Panc1 (cell line): ENCODE measurements around the gene SERPINE2.

Experiments used
- POLR2AphosphoS5 ChIP-seq: IDR thresholded peaks from 2 replicates; pipeline ENCODE4 v1.6.1; 2012; ENCODE audit warnings: mild to moderate bottlenecking, low read depth, low read length, moderate library complexity
- TF ChIP-seq, protein P1 (sequence below): fragments of 450-650 bp; IDR thresholded peaks from 2 replicates; pipeline ENCODE4 v1.5.1; 2017; ENCODE audit warnings: mild to moderate bottlenecking
- TF ChIP-seq, protein P2 (sequence below), 2 experiments: IDR thresholded peaks; 2 replicates each; pipeline ENCODE4 v1.6.1; 2011 to 2012; ENCODE audit warnings: low read depth in 2 of 2, control low read depth in 1 of 2, low read length in 1 of 2, mild to moderate bottlenecking in 1 of 2, moderate library complexity in 1 of 2; ENCODE audit not compliant: insufficient read depth in 1 of 2

DNA sequence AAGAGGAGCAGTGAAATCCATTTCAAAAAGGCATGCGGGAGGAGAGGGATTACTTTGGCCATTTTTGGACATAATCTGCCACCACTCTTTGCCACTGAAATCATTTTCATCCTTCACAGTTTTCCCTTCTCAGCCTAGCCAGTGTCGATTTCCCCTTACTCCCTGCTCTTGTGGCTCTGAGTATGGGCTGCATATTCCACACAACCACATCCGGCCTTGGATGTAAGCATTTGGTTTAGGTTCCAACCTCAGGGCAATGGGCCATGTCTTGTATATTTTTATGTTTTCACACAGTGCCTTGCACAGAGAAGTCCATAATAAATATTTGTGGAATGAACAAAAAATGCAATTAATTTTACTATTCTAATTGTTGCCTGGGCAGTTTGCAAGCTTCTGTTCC lies 7.7 kb upstream of the SERPINE2 start:
- TF ChIP-seq, protein P1, sequence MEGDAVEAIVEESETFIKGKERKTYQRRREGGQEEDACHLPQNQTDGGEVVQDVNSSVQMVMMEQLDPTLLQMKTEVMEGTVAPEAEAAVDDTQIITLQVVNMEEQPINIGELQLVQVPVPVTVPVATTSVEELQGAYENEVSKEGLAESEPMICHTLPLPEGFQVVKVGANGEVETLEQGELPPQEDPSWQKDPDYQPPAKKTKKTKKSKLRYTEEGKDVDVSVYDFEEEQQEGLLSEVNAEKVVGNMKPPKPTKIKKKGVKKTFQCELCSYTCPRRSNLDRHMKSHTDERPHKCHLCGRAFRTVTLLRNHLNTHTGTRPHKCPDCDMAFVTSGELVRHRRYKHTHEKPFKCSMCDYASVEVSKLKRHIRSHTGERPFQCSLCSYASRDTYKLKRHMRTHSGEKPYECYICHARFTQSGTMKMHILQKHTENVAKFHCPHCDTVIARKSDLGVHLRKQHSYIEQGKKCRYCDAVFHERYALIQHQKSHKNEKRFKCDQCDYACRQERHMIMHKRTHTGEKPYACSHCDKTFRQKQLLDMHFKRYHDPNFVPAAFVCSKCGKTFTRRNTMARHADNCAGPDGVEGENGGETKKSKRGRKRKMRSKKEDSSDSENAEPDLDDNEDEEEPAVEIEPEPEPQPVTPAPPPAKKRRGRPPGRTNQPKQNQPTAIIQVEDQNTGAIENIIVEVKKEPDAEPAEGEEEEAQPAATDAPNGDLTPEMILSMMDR: no peak
- TF ChIP-seq POLR2AphosphoS5: no peak
- TF ChIP-seq, protein P2, sequence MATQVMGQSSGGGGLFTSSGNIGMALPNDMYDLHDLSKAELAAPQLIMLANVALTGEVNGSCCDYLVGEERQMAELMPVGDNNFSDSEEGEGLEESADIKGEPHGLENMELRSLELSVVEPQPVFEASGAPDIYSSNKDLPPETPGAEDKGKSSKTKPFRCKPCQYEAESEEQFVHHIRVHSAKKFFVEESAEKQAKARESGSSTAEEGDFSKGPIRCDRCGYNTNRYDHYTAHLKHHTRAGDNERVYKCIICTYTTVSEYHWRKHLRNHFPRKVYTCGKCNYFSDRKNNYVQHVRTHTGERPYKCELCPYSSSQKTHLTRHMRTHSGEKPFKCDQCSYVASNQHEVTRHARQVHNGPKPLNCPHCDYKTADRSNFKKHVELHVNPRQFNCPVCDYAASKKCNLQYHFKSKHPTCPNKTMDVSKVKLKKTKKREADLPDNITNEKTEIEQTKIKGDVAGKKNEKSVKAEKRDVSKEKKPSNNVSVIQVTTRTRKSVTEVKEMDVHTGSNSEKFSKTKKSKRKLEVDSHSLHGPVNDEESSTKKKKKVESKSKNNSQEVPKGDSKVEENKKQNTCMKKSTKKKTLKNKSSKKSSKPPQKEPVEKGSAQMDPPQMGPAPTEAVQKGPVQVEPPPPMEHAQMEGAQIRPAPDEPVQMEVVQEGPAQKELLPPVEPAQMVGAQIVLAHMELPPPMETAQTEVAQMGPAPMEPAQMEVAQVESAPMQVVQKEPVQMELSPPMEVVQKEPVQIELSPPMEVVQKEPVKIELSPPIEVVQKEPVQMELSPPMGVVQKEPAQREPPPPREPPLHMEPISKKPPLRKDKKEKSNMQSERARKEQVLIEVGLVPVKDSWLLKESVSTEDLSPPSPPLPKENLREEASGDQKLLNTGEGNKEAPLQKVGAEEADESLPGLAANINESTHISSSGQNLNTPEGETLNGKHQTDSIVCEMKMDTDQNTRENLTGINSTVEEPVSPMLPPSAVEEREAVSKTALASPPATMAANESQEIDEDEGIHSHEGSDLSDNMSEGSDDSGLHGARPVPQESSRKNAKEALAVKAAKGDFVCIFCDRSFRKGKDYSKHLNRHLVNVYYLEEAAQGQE (IDR thresholded peaks at IDR 0.05; ENCODE audit: insufficient read depth in 1 of 2, low read depth in 2 of 2, low read length in 1 of 2): no peak
